HEK293 (cell line): ENCODE measurements around the gene TSPY4.
"Not testable (repeated sequence)": the region's sequence is repeated elsewhere in the genome, so short reads cannot be mapped to it uniquely, and the experiment has no call there.

ENCODE experiments used
- CTCF ChIA-PET: fragments of 350-600 bp; formaldehyde crosslinking; extraction: SDS; loops from one replicate; lab custom pipeline; 2021; ENCODE audit warnings: antibody characterized with exemption; lab: Yijun Ruan, JAX
- POLR2A ChIA-PET: fragments of 300-600 bp; formaldehyde crosslinking; extraction: SDS; loops from one replicate; lab custom pipeline; 2020; ENCODE audit warnings: antibody characterized with exemption, inconsistent platforms; lab: Yijun Ruan, JAX
- H3K27ac ChIP-seq: fragments of 200-500 bp; sonication (Bioruptor generic); 2 replicates; pipeline ENCODE4 v1.5.1; 2014; ENCODE audit warnings: low read depth, low read length, control low read depth, inconsistent platforms; ENCODE audit errors: extremely low read depth
- H3K36me3 ChIP-seq, 2 experiments: fragments of 200-500 bp in 1 of 2; sonication (Bioruptor generic) in 1 of 2; 1 replicate in 1 of 2; 2 replicates in 1 of 2; pipeline ENCODE4 v1.5.1; 2014 to 2017; ENCODE audit warnings: inconsistent platforms in 2 of 2, low read length in 2 of 2; ENCODE audit not compliant: control insufficient read depth in 2 of 2, insufficient read depth in 1 of 2
- H3K4me1 ChIP-seq: fragments of 200-500 bp; sonication (Bioruptor generic); 2 replicates; pipeline ENCODE4 v1.5.1; 2014; ENCODE audit warnings: mild to moderate bottlenecking, low read length, inconsistent platforms; ENCODE audit not compliant: control insufficient read depth, insufficient read depth
- H3K4me3 ChIP-seq: 2 replicates; pipeline ENCODE4 v1.5.1; 2011; ENCODE audit warnings: low read depth, mild to moderate bottlenecking, control low read depth, low read length, moderate library complexity
- H3K9me3 ChIP-seq: fragments of 200-500 bp; sonication (Bioruptor generic); 2 replicates; pipeline ENCODE4 v1.5.1; 2014; ENCODE audit warnings: low read depth, low read length, inconsistent platforms; ENCODE audit not compliant: control insufficient read depth, insufficient read depth
- BCL6B ChIP-seq: fragments of 450-650 bp; formaldehyde crosslinking; IDR thresholded peaks from 2 replicates; pipeline ENCODE4 v1.5.1; 2017; ENCODE audit warnings: missing biosample characterization, missing genetic modification characterization
- EGR2 ChIP-seq: fragments of 450-650 bp; formaldehyde crosslinking; IDR thresholded peaks from 2 replicates; pipeline ENCODE4 v1.5.1; 2016; ENCODE audit warnings: low read depth, missing biosample characterization, missing genetic modification characterization
- SP2 ChIP-seq: fragments of 450-650 bp; formaldehyde crosslinking; IDR thresholded peaks from 2 replicates; pipeline ENCODE4 v1.5.1; 2016; ENCODE audit warnings: missing biosample characterization, missing genetic modification characterization
- WT1 ChIP-seq: fragments of 450-650 bp; formaldehyde crosslinking; IDR thresholded peaks from 2 replicates; pipeline ENCODE4 v1.5.1; 2016; ENCODE audit warnings: missing biosample characterization, missing genetic modification characterization
- ZBTB10 ChIP-seq: fragments of 450-650 bp; formaldehyde crosslinking; IDR thresholded peaks from 2 replicates; pipeline ENCODE4 v1.5.1; 2016; ENCODE audit warnings: missing biosample characterization, missing genetic modification characterization
- ZBTB21 ChIP-seq: fragments of 450-650 bp; formaldehyde crosslinking; IDR thresholded peaks from 2 replicates; pipeline ENCODE4 v1.5.1; 2017; ENCODE audit warnings: missing biosample characterization, missing genetic modification characterization
- ZBTB48 ChIP-seq: fragments of 450-650 bp; formaldehyde crosslinking; IDR thresholded peaks from 2 replicates; pipeline ENCODE4 v1.5.1; 2016; ENCODE audit warnings: missing biosample characterization, missing genetic modification characterization
- ZFP37 ChIP-seq: fragments of 450-650 bp; formaldehyde crosslinking; IDR thresholded peaks from 2 replicates; pipeline ENCODE4 v1.5.1; 2016; ENCODE audit warnings: missing biosample characterization, missing genetic modification characterization
- ZNF18 ChIP-seq: fragments of 450-650 bp; formaldehyde crosslinking; IDR thresholded peaks from 2 replicates; pipeline ENCODE4 v1.5.1; 2016; ENCODE audit warnings: missing biosample characterization, missing genetic modification characterization
- ZNF274 ChIP-seq, 2 experiments: fragments of 200-500 bp in 1 of 2; fragments of 450-650 bp in 1 of 2; sonication (Bioruptor generic) in 1 of 2; formaldehyde crosslinking in 1 of 2; IDR thresholded peaks; 2 replicates each; pipeline versions ENCODE4 v1.5.1 to v1.6.1; 2014 to 2016; ENCODE audit warnings: borderline replicate concordance in 1 of 2, inconsistent platforms in 1 of 2, low read length in 1 of 2, missing biosample characterization in 1 of 2, missing genetic modification characterization in 1 of 2
- ZNF341 ChIP-seq: fragments of 450-650 bp; formaldehyde crosslinking; IDR thresholded peaks from 2 replicates; pipeline ENCODE4; 2016; ENCODE audit warnings: low read depth, missing biosample characterization, missing genetic modification characterization
- ZNF394 ChIP-seq: fragments of 450-650 bp; formaldehyde crosslinking; IDR thresholded peaks from 2 replicates; pipeline ENCODE4 v1.5.1; 2016; ENCODE audit warnings: missing biosample characterization, missing genetic modification characterization, mild to moderate bottlenecking, moderate library complexity, borderline replicate concordance
- ZNF449 ChIP-seq: fragments of 450-650 bp; formaldehyde crosslinking; IDR thresholded peaks from 2 replicates; pipeline ENCODE4 v1.5.1; 2017; ENCODE audit warnings: missing biosample characterization, mild to moderate bottlenecking, missing genetic modification characterization, moderate library complexity
- ZNF621 ChIP-seq: fragments of 450-650 bp; formaldehyde crosslinking; IDR thresholded peaks from 2 replicates; pipeline ENCODE4 v1.5.1; 2017; ENCODE audit warnings: missing biosample characterization, missing genetic modification characterization
- ZNF645 ChIP-seq: fragments of 450-650 bp; formaldehyde crosslinking; IDR thresholded peaks from 2 replicates; pipeline ENCODE4; 2016; ENCODE audit warnings: missing biosample characterization, missing genetic modification characterization
- ZNF701 ChIP-seq: fragments of 450-650 bp; formaldehyde crosslinking; IDR thresholded peaks from 2 replicates; pipeline ENCODE4 v1.5.1; 2016; ENCODE audit warnings: missing biosample characterization, missing genetic modification characterization
- ZNF785 ChIP-seq: fragments of 450-650 bp; formaldehyde crosslinking; IDR thresholded peaks from 2 replicates; pipeline ENCODE4 v1.5.1; 2016; ENCODE audit warnings: missing biosample characterization, missing genetic modification characterization
- ZSCAN18 ChIP-seq: fragments of 450-650 bp; formaldehyde crosslinking; IDR thresholded peaks from 2 replicates; pipeline ENCODE4 v1.5.1; 2016; ENCODE audit warnings: missing biosample characterization, missing genetic modification characterization

The TSPY4 gene

GRCh38 chrY:9337164-9337563 is at the start of gene TSPY4:
Gene TSPY4 (plus strand): TSS chrY:9337464. CDS start chrY:9337510, 46 bp downstream.
- POLR2A ChIA-PET, H3K4me1 ChIP-seq, CTCF ChIA-PET, H3K4me3 ChIP-seq, H3K36me3 ChIP-seq, H3K9me3 ChIP-seq, H3K27ac ChIP-seq: not testable (repeated sequence)

GRCh38 chrY:9320996-9321395 is 16.3 kb upstream of the TSPY4 start:
- ChIA-PET CTCF (no interaction called here), POLR2A (no interaction called here)
- H3K4me1 ChIP-seq, result no peaks in the 10 kb centered on the region
- no peaks in the 10 kb centered on the region for H3K36me3 ChIP-seq
- H3K27ac ChIP-seq, result no peak overlapping the region
- no peak overlapping the region for H3K4me3 ChIP-seq
- no peaks in the 10 kb centered on the region for H3K9me3 ChIP-seq
- no peak for TF ChIP-seq ZNF394
- TF ChIP-seq ZBTB48, result no peak
- TF ChIP-seq ZNF341 (tag by site-specific recombination), result no peak
- no peak for TF ChIP-seq EGR2
- TF ChIP-seq ZNF785 (tag by site-specific recombination), result no peak
- no peak for TF ChIP-seq ZNF449 (tag by site-specific recombination)
- no peak for TF ChIP-seq ZNF274 (IDR thresholded peaks at IDR 0.05; ENCODE audit: low read length)
- TF ChIP-seq ZNF274 (tag by site-specific recombination; IDR thresholded peaks at IDR 0.05; ENCODE audit: borderline replicate concordance), result no peak
- TF ChIP-seq ZNF18 (tag by site-specific recombination), result no peak
- TF ChIP-seq ZNF621, result no peak
- no peak for TF ChIP-seq ZNF701 (tag by site-specific recombination)
- no peak for TF ChIP-seq ZNF645
- no peak for TF ChIP-seq SP2 (tag by site-specific recombination)
- TF ChIP-seq ZBTB10, result no peak
- no peak for TF ChIP-seq ZSCAN18
- TF ChIP-seq ZBTB21 (tag by site-specific recombination), result no peak
- TF ChIP-seq WT1 (tag by site-specific recombination), result no peak
- TF ChIP-seq ZFP37 (tag by site-specific recombination), result no peak
- no peak for TF ChIP-seq BCL6B (tag by site-specific recombination)

GRCh38 chrY:9357497-9357896 is 20.2 kb downstream of the TSPY4 start, which contains the start of gene TSPY8:
Gene TSPY8 (plus strand): TSS chrY:9357797. CDS start chrY:9357843, 46 bp downstream.
- H3K9me3 ChIP-seq, H3K4me1 ChIP-seq, POLR2A ChIA-PET, H3K36me3 ChIP-seq, H3K4me3 ChIP-seq, H3K27ac ChIP-seq, CTCF ChIA-PET: not testable (repeated sequence)
